ENCODE results near the gene FAM219B.

Gene FAM219B

DNA sequence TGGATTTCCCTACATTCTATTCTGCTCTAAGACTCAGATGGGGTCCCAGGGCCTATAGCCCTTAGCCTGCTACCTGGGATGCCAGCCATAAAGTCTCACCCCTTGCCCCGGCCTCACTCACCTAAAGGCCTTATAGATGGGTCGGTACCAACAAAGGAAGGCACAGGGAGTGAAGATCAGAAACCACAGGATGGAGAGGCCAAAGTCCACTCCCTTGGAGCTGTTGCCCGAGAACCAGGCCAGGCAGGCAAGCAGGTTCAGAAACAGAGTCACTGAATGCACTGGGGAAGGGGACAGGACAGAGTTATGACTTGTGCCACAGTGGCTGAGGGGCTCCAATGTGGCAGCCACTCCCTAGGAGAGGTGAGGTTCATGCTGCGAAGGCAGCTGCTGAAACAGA is 56.3 kb downstream of the FAM219B start:
- Histone ChIP-seq H3K9me3 (ENCODE audit: severe bottlenecking) (no peaks in the 10 kb centered on the region), H3K27ac (ENCODE audit: poor library complexity, severe bottlenecking) (no peak overlapping the region), H3K36me3 (ENCODE audit: low read depth) (peaks cover 66% of the 10 kb centered on the region), H3K27me3 (ENCODE audit: insufficient read depth, poor library complexity, severe bottlenecking) (no peaks in the 10 kb centered on the region), H3K4me3 (ENCODE audit: severe bottlenecking) (no peak overlapping the region), H3K4me1 (ENCODE audit: insufficient read depth, poor library complexity, severe bottlenecking) (no peaks in the 10 kb centered on the region)
- no peak for DNase-seq (ENCODE audit: low spot score)
- TF ChIP-seq, protein P1, sequence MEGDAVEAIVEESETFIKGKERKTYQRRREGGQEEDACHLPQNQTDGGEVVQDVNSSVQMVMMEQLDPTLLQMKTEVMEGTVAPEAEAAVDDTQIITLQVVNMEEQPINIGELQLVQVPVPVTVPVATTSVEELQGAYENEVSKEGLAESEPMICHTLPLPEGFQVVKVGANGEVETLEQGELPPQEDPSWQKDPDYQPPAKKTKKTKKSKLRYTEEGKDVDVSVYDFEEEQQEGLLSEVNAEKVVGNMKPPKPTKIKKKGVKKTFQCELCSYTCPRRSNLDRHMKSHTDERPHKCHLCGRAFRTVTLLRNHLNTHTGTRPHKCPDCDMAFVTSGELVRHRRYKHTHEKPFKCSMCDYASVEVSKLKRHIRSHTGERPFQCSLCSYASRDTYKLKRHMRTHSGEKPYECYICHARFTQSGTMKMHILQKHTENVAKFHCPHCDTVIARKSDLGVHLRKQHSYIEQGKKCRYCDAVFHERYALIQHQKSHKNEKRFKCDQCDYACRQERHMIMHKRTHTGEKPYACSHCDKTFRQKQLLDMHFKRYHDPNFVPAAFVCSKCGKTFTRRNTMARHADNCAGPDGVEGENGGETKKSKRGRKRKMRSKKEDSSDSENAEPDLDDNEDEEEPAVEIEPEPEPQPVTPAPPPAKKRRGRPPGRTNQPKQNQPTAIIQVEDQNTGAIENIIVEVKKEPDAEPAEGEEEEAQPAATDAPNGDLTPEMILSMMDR (IDR thresholded peaks at IDR 0.05; ENCODE audit: poor library complexity, severe bottlenecking), result no peak
- ATAC-seq (ENCODE audit: low read depth), result no peak
